Tibial nerve (tissue), 3 donors: ENCODE results near the gene RREB1.

Experiments used
- POLR2A ChIP-seq, 2 donors: fragments of 450-650 bp; IDR thresholded peaks; one replicate each; pipeline ENCODE4 v1.6.1; 2017; ENCODE audit warnings: antibody characterized with exemption in 2 of 2, mild to moderate bottlenecking in 2 of 2, moderate library complexity in 2 of 2
- TF ChIP-seq, protein P1 (sequence below), 5 experiments: fragments of 200-600 bp in 3 of 5; fragments of 450-650 bp in 2 of 5; sonication (generic) in 3 of 5; IDR thresholded peaks; one replicate each; pipeline ENCODE4 v1.5.1; 2016 to 2019; ENCODE audit warnings: antibody characterized with exemption in 5 of 5, mild to moderate bottlenecking in 3 of 5, moderate library complexity in 2 of 5

DNA sequence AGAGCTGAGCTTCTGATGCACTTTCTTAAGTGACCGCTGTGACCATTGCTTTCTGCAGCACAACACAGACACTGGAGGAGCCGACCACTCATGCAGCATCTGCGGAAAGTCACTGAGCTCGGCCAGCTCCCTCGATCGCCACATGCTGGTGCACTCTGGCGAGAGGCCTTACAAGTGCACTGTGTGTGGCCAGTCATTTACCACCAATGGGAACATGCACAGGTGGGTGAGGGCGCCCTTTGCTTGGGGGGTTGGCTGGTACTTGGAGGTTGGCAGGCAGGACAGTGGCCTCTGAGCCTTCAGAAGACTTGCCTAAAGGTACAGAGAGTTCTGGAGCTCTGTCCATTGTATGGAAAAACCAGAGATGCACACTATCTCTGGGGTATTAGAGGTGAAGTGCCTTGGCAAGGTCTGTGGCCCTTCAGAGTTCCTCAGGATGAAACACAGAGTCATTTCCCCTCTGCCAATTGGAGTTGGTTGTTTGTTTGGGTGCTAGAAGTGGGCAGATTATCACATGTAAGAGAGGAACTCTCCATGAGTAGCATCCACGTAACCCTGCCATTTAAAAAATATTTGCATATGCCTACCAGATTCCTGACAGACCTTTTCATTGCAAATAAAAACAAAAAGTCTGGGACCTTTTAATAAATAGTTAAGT is 81.5 kb downstream of the RREB1 start:
- TF ChIP-seq, protein P1, sequence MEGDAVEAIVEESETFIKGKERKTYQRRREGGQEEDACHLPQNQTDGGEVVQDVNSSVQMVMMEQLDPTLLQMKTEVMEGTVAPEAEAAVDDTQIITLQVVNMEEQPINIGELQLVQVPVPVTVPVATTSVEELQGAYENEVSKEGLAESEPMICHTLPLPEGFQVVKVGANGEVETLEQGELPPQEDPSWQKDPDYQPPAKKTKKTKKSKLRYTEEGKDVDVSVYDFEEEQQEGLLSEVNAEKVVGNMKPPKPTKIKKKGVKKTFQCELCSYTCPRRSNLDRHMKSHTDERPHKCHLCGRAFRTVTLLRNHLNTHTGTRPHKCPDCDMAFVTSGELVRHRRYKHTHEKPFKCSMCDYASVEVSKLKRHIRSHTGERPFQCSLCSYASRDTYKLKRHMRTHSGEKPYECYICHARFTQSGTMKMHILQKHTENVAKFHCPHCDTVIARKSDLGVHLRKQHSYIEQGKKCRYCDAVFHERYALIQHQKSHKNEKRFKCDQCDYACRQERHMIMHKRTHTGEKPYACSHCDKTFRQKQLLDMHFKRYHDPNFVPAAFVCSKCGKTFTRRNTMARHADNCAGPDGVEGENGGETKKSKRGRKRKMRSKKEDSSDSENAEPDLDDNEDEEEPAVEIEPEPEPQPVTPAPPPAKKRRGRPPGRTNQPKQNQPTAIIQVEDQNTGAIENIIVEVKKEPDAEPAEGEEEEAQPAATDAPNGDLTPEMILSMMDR (IDR thresholded peaks at IDR 0.05), result no peak
- TF ChIP-seq POLR2A (IDR thresholded peaks at IDR 0.05), result no peak
